Coronary artery (tissue), 2 donors: ENCODE measurements around the gene OLAH.
A peak's percentile ranks its signal among the peaks of the same experiment; 100 is the strongest.

ENCODE experiments used
- DNase-seq: peaks from one replicate; pipeline ENCODE4 v3.0.0-alpha.2; 2017; ENCODE audit warnings: low spot score
- H3K27ac ChIP-seq, 2 donors: fragments of 200-600 bp; sonication (generic); one replicate each; pipeline ENCODE4 v1.5.1; 2016 to 2019
- H3K4me3 ChIP-seq: fragments of 200-600 bp; sonication (generic); 2 replicates; pipeline ENCODE4 v1.5.1; 2016; ENCODE audit warnings: mild to moderate bottlenecking, moderate library complexity
- TF ChIP-seq, protein P1 (sequence below): fragments of 200-600 bp; sonication (generic); IDR thresholded peaks from one replicate; pipeline ENCODE4 v1.5.1; 2019; ENCODE audit warnings: antibody characterized with exemption

OLAH gene

DNA sequence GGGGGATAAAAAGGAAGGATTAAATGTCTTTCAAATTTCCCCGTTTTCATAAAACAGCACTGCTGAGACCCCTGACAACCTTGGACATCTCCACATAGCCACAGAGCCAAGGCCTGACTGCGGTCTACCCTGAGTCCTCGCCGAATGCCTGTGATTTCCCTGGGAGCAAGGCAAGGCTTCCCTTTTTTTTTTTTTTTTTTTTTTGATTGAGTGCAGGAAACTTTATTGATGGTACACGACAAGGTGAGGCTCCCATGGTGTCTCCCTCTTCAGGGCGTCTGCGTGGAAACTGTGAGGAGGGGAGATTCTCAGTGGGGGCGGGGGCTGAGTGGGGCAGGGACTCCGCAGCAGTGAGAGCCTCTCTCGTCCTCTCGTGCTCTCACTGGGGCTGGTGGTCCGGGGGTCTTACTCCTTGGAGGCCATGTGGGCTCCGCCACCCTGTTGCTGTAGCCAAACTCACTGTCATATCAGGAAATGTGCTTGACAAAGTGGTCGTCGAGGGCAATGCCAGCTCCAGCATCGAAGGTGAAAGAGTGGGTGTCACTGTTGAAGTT lies 49.2 kb downstream of the OLAH start:
- TF ChIP-seq, protein P1, sequence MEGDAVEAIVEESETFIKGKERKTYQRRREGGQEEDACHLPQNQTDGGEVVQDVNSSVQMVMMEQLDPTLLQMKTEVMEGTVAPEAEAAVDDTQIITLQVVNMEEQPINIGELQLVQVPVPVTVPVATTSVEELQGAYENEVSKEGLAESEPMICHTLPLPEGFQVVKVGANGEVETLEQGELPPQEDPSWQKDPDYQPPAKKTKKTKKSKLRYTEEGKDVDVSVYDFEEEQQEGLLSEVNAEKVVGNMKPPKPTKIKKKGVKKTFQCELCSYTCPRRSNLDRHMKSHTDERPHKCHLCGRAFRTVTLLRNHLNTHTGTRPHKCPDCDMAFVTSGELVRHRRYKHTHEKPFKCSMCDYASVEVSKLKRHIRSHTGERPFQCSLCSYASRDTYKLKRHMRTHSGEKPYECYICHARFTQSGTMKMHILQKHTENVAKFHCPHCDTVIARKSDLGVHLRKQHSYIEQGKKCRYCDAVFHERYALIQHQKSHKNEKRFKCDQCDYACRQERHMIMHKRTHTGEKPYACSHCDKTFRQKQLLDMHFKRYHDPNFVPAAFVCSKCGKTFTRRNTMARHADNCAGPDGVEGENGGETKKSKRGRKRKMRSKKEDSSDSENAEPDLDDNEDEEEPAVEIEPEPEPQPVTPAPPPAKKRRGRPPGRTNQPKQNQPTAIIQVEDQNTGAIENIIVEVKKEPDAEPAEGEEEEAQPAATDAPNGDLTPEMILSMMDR = no peak
- Histone ChIP-seq H3K27ac (no peak overlapping the region), H3K4me3 (no peak overlapping the region)
- DNase-seq = no peak

DNA sequence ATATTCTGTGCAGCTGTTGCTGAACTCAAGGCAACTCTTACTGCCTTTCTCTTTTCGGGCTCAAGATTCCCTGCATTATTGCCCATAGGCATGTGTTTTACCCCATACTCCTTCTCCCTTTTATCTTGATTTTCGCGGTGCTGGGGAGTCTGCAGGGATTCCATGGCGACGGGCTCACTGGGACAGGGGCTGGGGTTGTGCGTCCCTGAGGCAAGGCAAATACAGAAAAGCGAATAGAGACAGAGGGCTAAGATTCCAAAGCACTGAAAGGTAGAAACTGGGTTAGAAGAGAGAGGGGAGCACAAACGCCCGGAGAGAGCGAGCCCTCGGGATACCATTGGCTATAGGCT lies 52.9 kb downstream of the OLAH start:
- Histone ChIP-seq H3K27ac (peak overlapping the region; percentile 91), H3K4me3 (peak overlapping the region; percentile 83)
- TF ChIP-seq, protein P1 = no peak
- DNase-seq = no peak

DNA sequence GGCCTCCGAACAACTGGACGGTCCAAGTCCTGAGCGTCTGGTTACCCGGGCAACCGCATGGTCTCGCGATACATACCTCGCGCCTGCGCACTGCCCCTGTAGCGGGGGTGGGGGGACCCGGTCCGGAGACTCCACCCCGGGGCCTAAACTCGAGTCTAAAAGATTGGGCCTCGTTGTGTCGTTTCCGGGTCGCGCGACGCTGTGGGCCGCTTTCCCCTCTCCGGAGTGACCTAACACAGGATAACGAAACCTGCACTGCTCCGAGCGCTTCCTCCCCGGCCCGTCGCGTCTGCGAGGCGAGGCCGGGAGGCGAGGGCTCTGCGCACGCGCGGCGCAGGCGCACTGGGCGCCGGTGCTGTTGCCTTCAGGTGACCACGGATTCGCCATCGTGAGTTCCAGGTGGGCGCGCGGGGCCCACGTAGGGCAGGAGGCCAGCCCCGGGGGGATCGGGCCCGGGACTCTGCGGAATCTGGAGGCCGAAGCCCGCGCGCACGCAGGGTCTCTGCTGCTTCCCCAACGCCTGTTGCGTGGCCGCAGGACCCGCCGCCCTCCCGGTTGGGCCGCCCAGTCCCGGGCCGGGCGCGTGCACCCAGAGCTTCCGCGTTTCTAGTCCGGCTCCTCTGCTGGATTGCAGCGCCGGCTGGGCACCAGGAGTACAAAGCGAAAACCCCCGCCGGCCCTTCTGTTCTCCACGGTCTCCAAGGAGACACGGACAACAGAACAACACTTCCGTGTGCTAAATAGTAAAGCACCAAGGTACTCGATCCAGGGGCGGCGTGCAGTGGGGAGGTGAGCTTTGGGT lies 53.5 kb downstream of the OLAH start, which contains the start of gene RPP38:
TSS of gene RPP38 (plus strand) at position 345 of the 802 bp plus-strand sequence. CDS start 5,960 bp downstream, outside the sequence.
- peak; percentile 98 for DNase-seq
- TF ChIP-seq, protein P1 = no peak
- Histone ChIP-seq H3K4me3 (peak within 1 kb of the TSS; percentile 83), H3K27ac (peak within 1 kb of the TSS; percentile 91)

DNA sequence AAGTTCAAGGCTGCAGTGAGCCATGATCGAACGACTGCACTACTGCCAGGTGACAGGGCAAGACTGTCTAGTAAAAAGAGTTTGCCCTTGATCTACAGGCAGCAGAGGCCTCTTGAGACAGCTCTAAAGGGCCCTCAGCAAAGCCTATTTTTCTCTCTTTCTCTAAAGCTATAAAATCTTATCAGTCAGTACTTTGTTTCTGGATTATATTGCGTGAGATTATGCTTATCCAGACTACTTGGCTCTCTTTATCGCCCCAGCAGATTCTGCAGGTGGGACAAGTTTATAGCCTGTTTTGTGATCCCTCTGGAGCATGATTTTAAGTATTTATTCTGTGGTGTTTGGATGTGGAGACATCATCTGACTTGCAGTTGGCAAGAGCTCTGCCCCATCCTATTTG lies 56.1 kb downstream of the OLAH start:
- Histone ChIP-seq H3K4me3 (no peak overlapping the region), H3K27ac (no peak overlapping the region)
- TF ChIP-seq, protein P1 = no peak
- no peak for DNase-seq

DNA sequence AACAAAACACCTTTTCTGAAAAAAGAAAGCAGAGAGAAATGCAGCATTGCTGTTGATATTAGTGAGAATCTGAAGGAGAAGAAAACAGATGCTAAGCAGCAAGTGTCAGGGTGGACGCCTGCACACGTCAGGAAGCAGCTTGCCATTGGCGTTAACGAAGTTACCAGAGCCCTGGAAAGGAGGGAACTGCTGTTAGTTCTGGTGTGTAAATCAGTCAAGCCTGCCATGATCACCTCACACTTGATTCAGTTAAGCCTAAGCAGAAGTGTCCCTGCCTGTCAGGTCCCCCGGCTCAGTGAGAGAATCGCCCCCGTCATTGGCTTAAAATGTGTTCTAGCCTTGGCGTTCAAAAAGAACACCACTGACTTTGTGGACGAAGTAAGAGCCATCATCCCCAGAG lies 59.8 kb downstream of the OLAH start:
- Histone ChIP-seq H3K27ac (no peak overlapping the region), H3K4me3 (no peak overlapping the region)
- no peak for DNase-seq
- TF ChIP-seq, protein P1 = no peak

DNA sequence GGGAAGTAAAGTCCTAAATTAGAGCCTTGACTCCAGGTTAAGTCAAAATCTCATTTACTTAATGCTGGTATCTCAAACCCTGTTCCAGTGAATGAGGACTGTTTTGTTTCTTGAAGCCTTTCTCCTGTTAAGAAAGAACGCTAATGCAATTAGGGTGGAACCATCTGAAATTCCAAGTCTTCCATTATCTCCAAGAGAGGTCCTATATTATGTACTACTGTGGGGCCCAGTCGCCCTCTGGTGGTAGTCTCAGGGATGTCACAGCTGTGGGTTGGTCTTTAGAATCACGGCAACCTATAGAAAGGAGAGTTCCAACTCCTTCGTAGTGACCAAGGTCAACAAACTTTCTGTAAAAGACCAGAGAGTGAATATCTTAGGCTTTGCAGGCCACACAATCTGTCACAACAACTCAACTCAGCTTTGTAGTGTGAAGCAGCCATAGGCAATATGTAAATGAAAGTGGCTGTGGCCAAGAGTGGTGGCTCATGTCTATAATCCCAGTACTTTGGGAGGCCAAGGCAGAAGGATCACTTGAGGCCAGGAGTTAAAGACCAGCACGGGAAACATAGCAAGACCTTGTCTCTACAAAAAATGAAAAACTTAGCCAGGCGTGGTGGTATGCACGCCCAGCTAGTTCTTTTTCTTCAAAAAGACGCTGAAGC lies 62.7 kb downstream of the OLAH start:
- no peak overlapping the region for H3K4me3 ChIP-seq
- H3K27ac ChIP-seq = no peak overlapping the region
- DNase-seq = no peak
- TF ChIP-seq, protein P1 = peak; percentile 87
